Left hindlimb (tissue), 1 donor: Measurements from ENCODE around the gene SDC3.

Experiments used
- DNase-seq: peaks from one replicate; pipeline ENCODE4 v3.0.0-alpha.2; 2018

The SDC3 gene

GRCh38 chr1:30888391-30888790 lies 20.2 kb downstream of the SDC3 start:
- DNase-seq, result peak; percentile 82

GRCh38 chr1:30887485-30888315 lies 20.9 kb downstream of the SDC3 start:
- no peak for DNase-seq

GRCh38 chr1:30886710-30887428 lies 21.7 kb downstream of the SDC3 start:
- no peak for DNase-seq

GRCh38 chr1:30885570-30886522 lies 22.7 kb downstream of the SDC3 start:
- DNase-seq, result no peak

- no peak for DNase-seq
Observed at GRCh38 chr1:30884723-30885122, 23.8 kb downstream of the SDC3 start.

GRCh38 chr1:30883389-30884172 lies 25.0 kb downstream of the SDC3 start:
- DNase-seq, result no peak

- no peak for DNase-seq
Observed at GRCh38 chr1:30882678-30883388, 25.7 kb downstream of the SDC3 start.

GRCh38 chr1:30881319-30882181 lies 27.0 kb downstream of the SDC3 start:
- DNase-seq, result no peak

- no peak for DNase-seq
Observed at GRCh38 chr1:30880678-30881318, 27.8 kb downstream of the SDC3 start.

- DNase-seq, result peak; percentile 67
Observed at GRCh38 chr1:30879940-30880677, 28.4 kb downstream of the SDC3 start.

GRCh38 chr1:30879126-30879786 lies 29.3 kb downstream of the SDC3 start:
- no peak for DNase-seq

- DNase-seq, result no peak
Observed at GRCh38 chr1:30878559-30878958, 30.0 kb downstream of the SDC3 start.

GRCh38 chr1:30878016-30878415 lies 30.5 kb downstream of the SDC3 start:
- DNase-seq, result no peak

- peak; percentile 81 for DNase-seq
Observed at GRCh38 chr1:30877205-30877912, 31.2 kb downstream of the SDC3 start.

GRCh38 chr1:30876451-30877204 lies 31.9 kb downstream of the SDC3 start:
- DNase-seq, result no peak

- DNase-seq, result no peak
Observed at GRCh38 chr1:30875916-30876315, 32.6 kb downstream of the SDC3 start.

GRCh38 chr1:30875197-30875596 lies 33.4 kb downstream of the SDC3 start:
- DNase-seq, result no peak
